Endothelial cell (in vitro differentiated cells): Measurements from ENCODE around the gene SLC26A4. TPM values are rescaled to one million over a fixed set of nuclear protein-coding genes. Genes with fewer than 3 reads are reported as not detected.

Experiments used
- DNase-seq: peaks from one replicate; pipeline ENCODE4 v3.0.0; 2021; ENCODE audit warnings: low spot score
- H3K27ac Mint-ChIP-seq: one replicate; pipeline ENCODE4 v1.8.0; 2021; ENCODE audit warnings: mixed read lengths, inconsistent platforms; ENCODE audit not compliant: unreplicated experiment
- H3K27me3 Mint-ChIP-seq: one replicate; pipeline ENCODE4 v1.8.0; 2021; ENCODE audit warnings: mild to moderate bottlenecking, moderate library complexity, mixed read lengths, inconsistent platforms; ENCODE audit not compliant: unreplicated experiment
- H3K36me3 Mint-ChIP-seq: one replicate; pipeline ENCODE4 v1.8.0; 2021; ENCODE audit warnings: mild to moderate bottlenecking, low read depth, mixed read lengths, inconsistent platforms; ENCODE audit not compliant: unreplicated experiment
- H3K4me1 Mint-ChIP-seq: one replicate; pipeline ENCODE4 v1.8.0; 2021; ENCODE audit warnings: mild to moderate bottlenecking, mixed read lengths, inconsistent platforms; ENCODE audit not compliant: unreplicated experiment
- H3K4me3 Mint-ChIP-seq: one replicate; pipeline ENCODE4 v1.8.0; 2021; ENCODE audit warnings: mild to moderate bottlenecking, mixed read lengths, inconsistent platforms; ENCODE audit not compliant: unreplicated experiment
- H3K9me3 Mint-ChIP-seq: one replicate; pipeline ENCODE4 v1.8.0; 2021; ENCODE audit warnings: mixed read lengths, inconsistent platforms; ENCODE audit not compliant: unreplicated experiment
- CTCF ChIP-seq: fragments of 200-600 bp; sonication (generic); IDR thresholded peaks from one replicate; pipeline ENCODE4 v1.5.0; 2021; ENCODE audit warnings: antibody characterized with exemption; ENCODE audit not compliant: unreplicated experiment
- total RNA-seq: library from RNA; stranded (reverse); fragmentation: NEBNext Ultra II Directional; extraction: Animal tissue kit (Norgen Biotek cat#: 25700); gene quantifications from one replicate; pipeline ENCODE4 v1.2.1, GENCODE V29; 2021; ENCODE audit not compliant: unreplicated experiment

SLC26A4 gene
- total RNA-seq, 1 donor from 2014 or later = 0.67 TPM

DNA sequence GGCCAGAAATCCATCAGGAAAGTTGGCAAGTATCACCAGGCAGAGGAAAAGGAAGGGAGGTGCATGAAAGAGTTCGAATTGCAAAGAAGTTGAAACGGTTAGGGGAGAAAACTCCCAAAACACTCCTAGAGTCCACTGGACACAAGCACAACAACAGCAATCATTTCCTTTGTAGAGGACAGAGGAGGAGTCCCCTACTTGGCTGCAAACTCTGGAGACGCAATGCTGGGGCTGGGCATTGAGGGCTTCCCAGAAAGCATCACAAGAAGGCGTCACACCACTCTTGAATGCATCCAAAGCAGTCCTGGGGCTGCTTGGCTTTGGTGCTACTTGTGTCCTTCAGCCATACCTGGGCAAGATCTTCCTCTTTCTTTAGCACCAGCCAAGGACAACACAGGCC lies 18.1 kb upstream of the SLC26A4 start:
- no peak for DNase-seq
- H3K36me3 Mint-ChIP-seq = no peaks in the 10 kb centered on the region
- H3K9me3 Mint-ChIP-seq = no peaks in the 10 kb centered on the region
- peaks cover 2% of the 10 kb centered on the region for H3K27me3 Mint-ChIP-seq
- TF ChIP-seq CTCF = no peak
- no peak overlapping the region for H3K4me3 Mint-ChIP-seq
- H3K4me1 Mint-ChIP-seq = no peaks in the 10 kb centered on the region
- no peak overlapping the region for H3K27ac Mint-ChIP-seq

GRCh38 chr7:107643407-107643806 lies 17.2 kb upstream of the SLC26A4 start:
- no peak overlapping the region for H3K27ac Mint-ChIP-seq
- no peak for DNase-seq
- no peaks in the 10 kb centered on the region for H3K4me1 Mint-ChIP-seq
- no peak overlapping the region for H3K4me3 Mint-ChIP-seq
- no peaks in the 10 kb centered on the region for H3K9me3 Mint-ChIP-seq
- peaks cover 2% of the 10 kb centered on the region for H3K27me3 Mint-ChIP-seq
- no peak for TF ChIP-seq CTCF
- no peaks in the 10 kb centered on the region for H3K36me3 Mint-ChIP-seq

DNA sequence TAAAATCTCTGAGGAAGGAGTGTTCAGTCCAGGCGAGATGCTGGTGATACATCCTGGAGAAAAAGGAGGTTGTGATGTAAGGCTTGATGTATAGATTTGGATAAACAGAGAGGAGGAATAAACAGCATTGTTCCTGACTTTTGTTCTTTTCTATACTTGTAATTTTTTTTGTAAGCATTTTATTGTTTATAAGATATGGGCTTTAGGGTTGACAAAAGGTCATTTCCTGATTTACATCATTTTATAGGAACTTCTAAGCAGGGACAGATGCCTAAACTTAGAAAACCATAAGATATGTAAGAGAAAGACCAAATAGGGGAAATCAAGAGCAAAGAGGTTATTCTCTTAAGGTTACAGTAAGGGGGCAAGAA lies 16.7 kb upstream of the SLC26A4 start:
- no peak for DNase-seq
- Mint-ChIP-seq H3K4me1 (no peaks in the 10 kb centered on the region), H3K27me3 (peaks cover 2% of the 10 kb centered on the region), H3K4me3 (no peak overlapping the region), H3K27ac (no peak overlapping the region), H3K9me3 (no peaks in the 10 kb centered on the region), H3K36me3 (no peaks in the 10 kb centered on the region)
- TF ChIP-seq CTCF = no peak

GRCh38 chr7:107644309-107644974 lies 16.2 kb upstream of the SLC26A4 start:
- Mint-ChIP-seq H3K27ac (no peak overlapping the region), H3K9me3 (no peaks in the 10 kb centered on the region), H3K36me3 (no peaks in the 10 kb centered on the region), H3K4me1 (no peaks in the 10 kb centered on the region), H3K27me3 (peaks cover 2% of the 10 kb centered on the region), H3K4me3 (no peak overlapping the region)
- DNase-seq = no peak
- TF ChIP-seq CTCF = no peak

- Mint-ChIP-seq H3K27ac (no peak overlapping the region), H3K27me3 (no peaks in the 10 kb centered on the region), H3K4me3 (no peak overlapping the region), H3K4me1 (peaks cover 11% of the 10 kb centered on the region), H3K36me3 (no peaks in the 10 kb centered on the region), H3K9me3 (no peaks in the 10 kb centered on the region)
- no peak for DNase-seq
- TF ChIP-seq CTCF = no peak
Measured at GRCh38 chr7:107652642-107653041, 8.0 kb upstream of the SLC26A4 start.
